ENCODE data around the gene EXO1.

DNA sequence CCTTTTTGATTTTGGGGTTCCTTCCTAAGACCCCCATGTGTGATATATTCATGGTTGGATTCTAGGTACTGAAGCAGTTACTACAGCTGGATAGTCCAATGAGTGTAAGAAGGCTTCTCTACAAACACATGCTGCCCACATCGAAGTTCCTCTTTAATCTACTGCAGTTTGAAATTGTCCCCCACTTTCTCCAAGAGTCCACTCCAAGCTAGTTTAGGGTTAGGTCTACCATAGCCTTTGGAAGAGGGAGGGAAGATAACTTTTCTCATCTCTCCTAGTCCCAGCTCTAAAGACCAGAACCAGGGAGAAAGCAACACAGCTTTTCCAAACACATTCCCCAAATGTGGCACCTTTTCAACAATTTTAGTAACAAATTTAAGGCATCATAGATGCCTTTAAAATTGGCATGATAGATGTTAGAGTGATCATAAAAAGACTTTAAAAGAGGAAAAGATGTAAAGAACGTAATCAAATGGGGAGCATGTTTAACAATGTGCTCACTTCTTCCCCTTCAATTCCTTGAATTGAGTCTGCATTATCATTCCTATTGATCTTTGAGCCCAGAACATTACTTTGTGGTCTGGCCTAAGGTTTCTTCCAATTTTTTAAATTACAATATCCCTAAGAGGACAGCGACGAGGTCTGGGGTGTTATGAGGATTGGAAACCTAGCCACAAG is 1.0 kb upstream of the EXO1 start:
- TF ChIP-seq, protein P1, sequence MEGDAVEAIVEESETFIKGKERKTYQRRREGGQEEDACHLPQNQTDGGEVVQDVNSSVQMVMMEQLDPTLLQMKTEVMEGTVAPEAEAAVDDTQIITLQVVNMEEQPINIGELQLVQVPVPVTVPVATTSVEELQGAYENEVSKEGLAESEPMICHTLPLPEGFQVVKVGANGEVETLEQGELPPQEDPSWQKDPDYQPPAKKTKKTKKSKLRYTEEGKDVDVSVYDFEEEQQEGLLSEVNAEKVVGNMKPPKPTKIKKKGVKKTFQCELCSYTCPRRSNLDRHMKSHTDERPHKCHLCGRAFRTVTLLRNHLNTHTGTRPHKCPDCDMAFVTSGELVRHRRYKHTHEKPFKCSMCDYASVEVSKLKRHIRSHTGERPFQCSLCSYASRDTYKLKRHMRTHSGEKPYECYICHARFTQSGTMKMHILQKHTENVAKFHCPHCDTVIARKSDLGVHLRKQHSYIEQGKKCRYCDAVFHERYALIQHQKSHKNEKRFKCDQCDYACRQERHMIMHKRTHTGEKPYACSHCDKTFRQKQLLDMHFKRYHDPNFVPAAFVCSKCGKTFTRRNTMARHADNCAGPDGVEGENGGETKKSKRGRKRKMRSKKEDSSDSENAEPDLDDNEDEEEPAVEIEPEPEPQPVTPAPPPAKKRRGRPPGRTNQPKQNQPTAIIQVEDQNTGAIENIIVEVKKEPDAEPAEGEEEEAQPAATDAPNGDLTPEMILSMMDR (IDR thresholded peaks at IDR 0.05) = no peak
- TF ChIP-seq ZFX (IDR thresholded peaks at IDR 0.05; ENCODE audit: borderline replicate concordance) = no peak

All from 22Rv1 (cell line).